ENCODE results near the gene B4GALT2. TPM values are rescaled to one million over a fixed set of nuclear protein-coding genes. Genes with fewer than 3 reads are reported as not detected.

B4GALT2 gene
- total and polyA plus RNA-seq, 9 of the 15 experiments (the other 6 are each of a cell fraction or from before 2014, with no cell fraction given) = 1.3 to 86.8 (median 43.8) TPM

DNA sequence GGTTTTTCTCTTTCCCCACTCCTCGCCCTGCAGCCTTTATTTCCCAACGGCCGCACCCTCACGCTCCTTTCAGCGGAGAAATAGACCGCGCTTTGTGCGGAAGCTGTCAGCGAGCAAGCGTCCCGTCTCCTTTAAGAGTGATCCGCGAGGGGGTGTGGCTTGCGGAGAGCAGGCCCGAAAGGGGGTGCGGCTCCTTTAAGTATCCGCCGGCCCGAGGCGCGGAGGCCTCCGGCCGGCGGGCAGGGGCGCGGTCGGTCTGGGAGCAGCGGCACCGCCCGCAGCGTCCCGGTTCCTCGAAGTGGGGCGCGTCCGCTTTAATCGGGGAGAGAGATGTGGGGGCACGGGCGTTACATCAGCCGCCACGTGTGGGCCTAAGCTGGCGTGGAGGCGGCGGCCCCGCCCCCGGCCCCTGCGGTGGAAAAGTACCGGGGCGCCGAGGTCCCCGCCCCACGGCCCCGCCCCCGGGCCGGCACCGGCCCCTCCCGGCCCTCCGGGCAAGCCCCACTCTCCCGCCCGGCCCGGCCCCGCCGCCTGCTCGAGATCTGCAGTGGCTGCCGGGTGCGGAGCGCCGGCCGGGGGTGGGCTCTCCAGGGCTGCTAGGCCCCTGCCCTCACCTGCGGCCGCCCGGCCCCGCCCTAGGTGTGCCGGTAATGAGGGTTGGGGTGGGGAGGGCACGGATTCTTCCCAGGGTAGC lies 51.0 kb downstream of the B4GALT2 start (continued):
- TF ChIP-seq, protein P1, sequence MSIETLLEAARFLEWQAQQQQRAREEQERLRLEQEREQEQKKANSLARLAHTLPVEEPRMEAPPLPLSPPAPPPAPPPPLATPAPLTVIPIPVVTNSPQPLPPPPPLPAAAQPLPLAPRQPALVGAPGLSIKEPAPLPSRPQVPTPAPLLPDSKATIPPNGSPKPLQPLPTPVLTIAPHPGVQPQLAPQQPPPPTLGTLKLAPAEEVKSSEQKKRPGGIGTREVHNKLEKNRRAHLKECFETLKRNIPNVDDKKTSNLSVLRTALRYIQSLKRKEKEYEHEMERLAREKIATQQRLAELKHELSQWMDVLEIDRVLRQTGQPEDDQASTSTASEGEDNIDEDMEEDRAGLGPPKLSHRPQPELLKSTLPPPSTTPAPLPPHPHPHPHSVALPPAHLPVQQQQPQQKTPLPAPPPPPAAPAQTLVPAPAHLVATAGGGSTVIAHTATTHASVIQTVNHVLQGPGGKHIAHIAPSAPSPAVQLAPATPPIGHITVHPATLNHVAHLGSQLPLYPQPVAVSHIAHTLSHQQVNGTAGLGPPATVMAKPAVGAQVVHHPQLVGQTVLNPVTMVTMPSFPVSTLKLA (conservative IDR thresholded peaks at IDR 0.05) = peak; percentile 95 to 98
- TF ChIP-seq ATF1 (CRISPR knock-in tag; IDR thresholded peaks at IDR 0.05) = no peak
- peak; percentile 71 for TF ChIP-seq ATF1 (tag; IDR thresholded peaks at IDR 0.05)
- no peak for TF ChIP-seq ZNF780A (CRISPR knock-in tag; IDR thresholded peaks at IDR 0.05)
- TF ChIP-seq, protein P2, sequence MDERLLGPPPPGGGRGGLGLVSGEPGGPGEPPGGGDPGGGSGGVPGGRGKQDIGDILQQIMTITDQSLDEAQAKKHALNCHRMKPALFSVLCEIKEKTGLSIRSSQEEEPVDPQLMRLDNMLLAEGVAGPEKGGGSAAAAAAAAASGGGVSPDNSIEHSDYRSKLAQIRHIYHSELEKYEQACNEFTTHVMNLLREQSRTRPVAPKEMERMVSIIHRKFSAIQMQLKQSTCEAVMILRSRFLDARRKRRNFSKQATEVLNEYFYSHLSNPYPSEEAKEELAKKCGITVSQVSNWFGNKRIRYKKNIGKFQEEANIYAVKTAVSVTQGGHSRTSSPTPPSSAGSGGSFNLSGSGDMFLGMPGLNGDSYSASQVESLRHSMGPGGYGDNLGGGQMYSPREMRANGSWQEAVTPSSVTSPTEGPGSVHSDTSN (CRISPR knock-in tag; IDR thresholded peaks at IDR 0.05; ENCODE audit: low read depth) = no peak
- TF ChIP-seq, protein P2 (tag; conservative IDR thresholded peaks at IDR 0.05; ENCODE audit: low read depth) = no peak
- no peak for TF ChIP-seq POLR2AphosphoS2 (IDR thresholded peaks at IDR 0.05; ENCODE audit: low read length)
- no peak for TF ChIP-seq KAT7 (CRISPR knock-in tag; IDR thresholded peaks at IDR 0.05; ENCODE audit: borderline replicate concordance)
- TF ChIP-seq HNRNPUL1 (IDR thresholded peaks at IDR 0.05; ENCODE audit: low read length) = no peak
- TF ChIP-seq, protein P3, sequence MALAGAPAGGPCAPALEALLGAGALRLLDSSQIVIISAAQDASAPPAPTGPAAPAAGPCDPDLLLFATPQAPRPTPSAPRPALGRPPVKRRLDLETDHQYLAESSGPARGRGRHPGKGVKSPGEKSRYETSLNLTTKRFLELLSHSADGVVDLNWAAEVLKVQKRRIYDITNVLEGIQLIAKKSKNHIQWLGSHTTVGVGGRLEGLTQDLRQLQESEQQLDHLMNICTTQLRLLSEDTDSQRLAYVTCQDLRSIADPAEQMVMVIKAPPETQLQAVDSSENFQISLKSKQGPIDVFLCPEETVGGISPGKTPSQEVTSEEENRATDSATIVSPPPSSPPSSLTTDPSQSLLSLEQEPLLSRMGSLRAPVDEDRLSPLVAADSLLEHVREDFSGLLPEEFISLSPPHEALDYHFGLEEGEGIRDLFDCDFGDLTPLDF (CRISPR knock-in tag; IDR thresholded peaks at IDR 0.05) = no peak
- no peak for TF ChIP-seq SIRT6 (IDR thresholded peaks at IDR 0.05; ENCODE audit: low read depth, low read length)
- TF ChIP-seq, protein P4, sequence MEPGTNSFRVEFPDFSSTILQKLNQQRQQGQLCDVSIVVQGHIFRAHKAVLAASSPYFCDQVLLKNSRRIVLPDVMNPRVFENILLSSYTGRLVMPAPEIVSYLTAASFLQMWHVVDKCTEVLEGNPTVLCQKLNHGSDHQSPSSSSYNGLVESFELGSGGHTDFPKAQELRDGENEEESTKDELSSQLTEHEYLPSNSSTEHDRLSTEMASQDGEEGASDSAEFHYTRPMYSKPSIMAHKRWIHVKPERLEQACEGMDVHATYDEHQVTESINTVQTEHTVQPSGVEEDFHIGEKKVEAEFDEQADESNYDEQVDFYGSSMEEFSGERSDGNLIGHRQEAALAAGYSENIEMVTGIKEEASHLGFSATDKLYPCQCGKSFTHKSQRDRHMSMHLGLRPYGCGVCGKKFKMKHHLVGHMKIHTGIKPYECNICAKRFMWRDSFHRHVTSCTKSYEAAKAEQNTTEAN (CRISPR knock-in tag; IDR thresholded peaks at IDR 0.05) = no peak
- TF ChIP-seq SRF (CRISPR knock-in tag; IDR thresholded peaks at IDR 0.05) = no peak
- no peak for TF ChIP-seq ZBTB8A (IDR thresholded peaks at IDR 0.05; ENCODE audit: partially characterized antibody)
- no peak for TF ChIP-seq RUNX1 (IDR thresholded peaks at IDR 0.05; ENCODE audit: low read depth)
- TF ChIP-seq RBM25 (IDR thresholded peaks at IDR 0.05; ENCODE audit: low read depth, low read length, severe bottlenecking) = no peak
- TF ChIP-seq, protein P5, sequence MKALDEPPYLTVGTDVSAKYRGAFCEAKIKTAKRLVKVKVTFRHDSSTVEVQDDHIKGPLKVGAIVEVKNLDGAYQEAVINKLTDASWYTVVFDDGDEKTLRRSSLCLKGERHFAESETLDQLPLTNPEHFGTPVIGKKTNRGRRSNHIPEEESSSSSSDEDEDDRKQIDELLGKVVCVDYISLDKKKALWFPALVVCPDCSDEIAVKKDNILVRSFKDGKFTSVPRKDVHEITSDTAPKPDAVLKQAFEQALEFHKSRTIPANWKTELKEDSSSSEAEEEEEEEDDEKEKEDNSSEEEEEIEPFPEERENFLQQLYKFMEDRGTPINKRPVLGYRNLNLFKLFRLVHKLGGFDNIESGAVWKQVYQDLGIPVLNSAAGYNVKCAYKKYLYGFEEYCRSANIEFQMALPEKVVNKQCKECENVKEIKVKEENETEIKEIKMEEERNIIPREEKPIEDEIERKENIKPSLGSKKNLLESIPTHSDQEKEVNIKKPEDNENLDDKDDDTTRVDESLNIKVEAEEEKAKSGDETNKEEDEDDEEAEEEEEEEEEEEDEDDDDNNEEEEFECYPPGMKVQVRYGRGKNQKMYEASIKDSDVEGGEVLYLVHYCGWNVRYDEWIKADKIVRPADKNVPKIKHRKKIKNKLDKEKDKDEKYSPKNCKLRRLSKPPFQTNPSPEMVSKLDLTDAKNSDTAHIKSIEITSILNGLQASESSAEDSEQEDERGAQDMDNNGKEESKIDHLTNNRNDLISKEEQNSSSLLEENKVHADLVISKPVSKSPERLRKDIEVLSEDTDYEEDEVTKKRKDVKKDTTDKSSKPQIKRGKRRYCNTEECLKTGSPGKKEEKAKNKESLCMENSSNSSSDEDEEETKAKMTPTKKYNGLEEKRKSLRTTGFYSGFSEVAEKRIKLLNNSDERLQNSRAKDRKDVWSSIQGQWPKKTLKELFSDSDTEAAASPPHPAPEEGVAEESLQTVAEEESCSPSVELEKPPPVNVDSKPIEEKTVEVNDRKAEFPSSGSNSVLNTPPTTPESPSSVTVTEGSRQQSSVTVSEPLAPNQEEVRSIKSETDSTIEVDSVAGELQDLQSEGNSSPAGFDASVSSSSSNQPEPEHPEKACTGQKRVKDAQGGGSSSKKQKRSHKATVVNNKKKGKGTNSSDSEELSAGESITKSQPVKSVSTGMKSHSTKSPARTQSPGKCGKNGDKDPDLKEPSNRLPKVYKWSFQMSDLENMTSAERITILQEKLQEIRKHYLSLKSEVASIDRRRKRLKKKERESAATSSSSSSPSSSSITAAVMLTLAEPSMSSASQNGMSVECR (CRISPR knock-in tag; IDR thresholded peaks at IDR 0.05) = no peak; the same call in 1 of the 2 replicates

All from K562 (cell line).